Suppressor macrophage (primary cell): ENCODE data around the gene PNPLA7.
"Not testable (repeated sequence)": the region's sequence is repeated elsewhere in the genome, so short reads cannot be mapped to it uniquely, and the experiment has no call there.

ENCODE experiments used
- DNase-seq, 4 experiments: peaks; one replicate each; pipeline ENCODE4 v3.0.0-alpha.2; 2020 to 2022
- total RNA-seq, 17 experiments: gene quantifications; one replicate each; lab custom pipeline; 2026; ENCODE audit warnings: mixed read lengths in 6 of 17, inconsistent platforms in 3 of 17; lab: John Stamatoyannopoulos, UW

The PNPLA7 gene
- total RNA-seq = 1.1 to 8.6 (median 2.4) reads per million in 17 experiments

- peak; percentile 79 to 92 (median 88) for DNase-seq
Observed at GRCh38 chr9:137550231-137550621, at the start of gene PNPLA7. TSS of gene PNPLA7 (minus strand) at chr9:137550402. CDS start at chr9:137550197, 205 bp downstream.

DNA sequence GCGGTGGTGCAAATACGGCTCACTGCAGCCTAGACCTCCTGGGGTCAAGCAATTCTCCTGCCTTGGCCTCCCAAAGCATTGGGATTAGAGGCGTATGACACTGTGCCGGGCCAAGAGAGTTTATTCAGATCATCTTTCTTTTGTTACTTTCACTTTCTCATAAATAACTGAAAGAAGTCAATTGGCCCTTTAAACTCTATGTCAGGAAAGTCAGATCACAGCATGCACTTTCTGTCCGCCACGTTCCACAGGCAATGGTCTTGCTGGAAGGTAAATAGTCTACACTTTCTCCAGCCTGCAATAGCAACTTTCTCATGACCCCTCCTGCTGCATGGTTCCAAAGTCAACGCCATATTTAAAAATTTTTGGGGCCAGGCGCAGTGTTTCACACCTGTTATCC, 48.7 kb upstream of the PNPLA7 start:
- DNase-seq = no peak

DNA sequence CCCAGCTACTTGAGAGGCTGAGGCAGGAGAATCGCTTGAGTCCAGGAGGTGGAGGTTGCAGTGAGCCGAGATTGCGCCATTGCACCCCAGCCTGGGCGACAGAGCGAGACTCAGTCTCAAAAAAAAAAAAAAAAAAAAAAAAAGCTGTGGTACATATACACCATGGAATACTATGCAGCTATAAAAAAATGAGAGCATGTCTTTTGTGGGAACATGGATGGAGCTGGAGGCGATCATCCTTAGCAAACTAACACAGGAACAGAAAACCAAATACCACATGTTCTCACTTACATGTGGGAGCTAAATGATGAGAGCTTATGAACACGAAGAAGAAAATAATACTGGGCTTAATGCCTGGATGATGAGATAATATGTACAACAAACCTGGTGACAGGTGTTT, 46.4 kb upstream of the PNPLA7 start:
- not testable (repeated sequence) for DNase-seq

DNA sequence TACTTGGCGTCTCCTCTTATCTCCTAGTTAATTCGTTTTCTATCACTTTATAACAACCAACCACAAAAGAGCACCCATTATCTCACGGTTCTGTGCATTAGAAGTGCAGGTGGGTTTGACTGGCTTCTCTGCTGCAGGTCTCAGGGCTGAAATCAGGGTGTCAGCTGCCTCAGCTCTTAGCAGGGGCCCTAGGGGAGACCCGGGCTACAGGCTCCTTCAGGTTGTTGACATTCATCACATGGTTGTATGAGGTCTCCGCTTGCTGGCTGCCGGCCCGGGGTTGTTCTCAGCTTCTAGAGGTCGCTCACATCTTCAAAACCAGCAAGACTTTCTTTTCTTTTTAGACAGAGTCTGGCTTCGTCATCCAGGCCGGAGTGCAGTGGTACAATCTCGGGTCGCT, 43.0 kb upstream of the PNPLA7 start:
- no peak for DNase-seq

DNA sequence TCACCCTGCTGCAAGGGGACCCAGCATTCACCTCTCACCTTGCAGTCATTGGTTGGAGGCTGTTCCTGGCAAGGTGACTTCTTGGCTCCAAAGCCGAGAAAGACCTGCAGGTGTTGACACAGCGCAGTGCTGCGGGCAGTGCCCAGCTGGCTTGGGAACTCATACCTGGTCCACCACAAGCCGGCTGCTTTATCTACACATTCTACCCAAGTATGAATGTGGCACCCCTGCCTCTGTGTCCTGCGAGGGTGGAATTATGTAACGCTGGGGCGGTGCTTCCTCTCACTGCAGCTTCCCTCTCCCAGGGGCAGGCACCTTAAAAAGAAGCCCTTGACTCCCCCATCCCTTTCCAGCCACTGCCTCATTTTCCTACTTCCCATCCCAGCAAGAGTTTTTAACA, 42.6 kb upstream of the PNPLA7 start:
- peak; percentile 28 to 67 (median 52) for DNase-seq

DNA sequence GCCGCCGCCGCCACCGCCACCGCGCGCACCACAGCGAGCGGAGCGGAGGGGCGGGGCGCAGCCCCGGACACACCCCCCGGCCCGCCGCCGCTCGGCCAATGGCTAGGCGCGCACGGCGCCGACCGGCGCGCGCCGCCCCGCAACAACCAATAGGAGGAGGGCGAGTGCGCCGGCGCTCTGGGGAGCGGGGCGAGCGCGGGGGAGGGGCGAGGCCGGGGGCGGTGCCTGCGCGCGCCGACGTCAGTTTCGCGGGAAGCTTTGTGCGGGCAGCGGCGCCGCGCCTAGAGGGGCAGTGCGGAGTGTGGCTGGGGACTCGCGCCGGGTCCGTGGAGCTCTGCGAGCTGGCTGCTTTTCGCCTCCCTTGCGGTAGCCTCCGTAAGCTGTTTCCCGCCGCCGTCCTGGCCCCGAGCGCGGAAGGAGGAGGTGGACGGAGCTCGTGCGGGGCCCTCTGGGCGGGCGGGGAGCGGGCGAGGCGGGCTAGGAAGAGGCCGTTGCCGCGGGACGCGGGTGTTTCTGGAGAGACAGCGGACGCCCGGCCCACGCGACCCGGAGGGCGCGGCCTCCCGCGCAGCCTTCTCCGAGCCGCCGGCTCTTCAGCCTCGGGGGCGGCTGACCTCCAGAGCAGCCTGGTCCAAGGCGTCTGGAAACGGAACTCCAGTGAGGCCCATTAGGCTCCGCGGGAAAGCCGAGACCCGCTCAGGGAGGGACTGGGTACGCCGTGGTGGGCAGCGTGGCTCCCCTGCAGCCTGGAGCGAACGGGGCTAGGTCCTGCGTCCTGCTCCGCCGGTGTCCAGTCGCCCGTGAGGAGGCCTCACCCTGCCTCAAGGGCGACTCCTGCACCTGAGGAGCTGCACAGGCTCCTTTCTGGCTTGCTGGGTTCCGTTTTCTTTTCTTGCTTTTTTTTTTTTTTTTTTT, 40.5 kb upstream of the PNPLA7 start, which contains the start of gene ZMYND19:
ZMYND19 (minus strand) TSS at position 44 of the 915 bp plus-strand sequence. CDS start 249 bp downstream, outside the sequence.
- peak; percentile 95 to 98 (median 97) for DNase-seq

DNA sequence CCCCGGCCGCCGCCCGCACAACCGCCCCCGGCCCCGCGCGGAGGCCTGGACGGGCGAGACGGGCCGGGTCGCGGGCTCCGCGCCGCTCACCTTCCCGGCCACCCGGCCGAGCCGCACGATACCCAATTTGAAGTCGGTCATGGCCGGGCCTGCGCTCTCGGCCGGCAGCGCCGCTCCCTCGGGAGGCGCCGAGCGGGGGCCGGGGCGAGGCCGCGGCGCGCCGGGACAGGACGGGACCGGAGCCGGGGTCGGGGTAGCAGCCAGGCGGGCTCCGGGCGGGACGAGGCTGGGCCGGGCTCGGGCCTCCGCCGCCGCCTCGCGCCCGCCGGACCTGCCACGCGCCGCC, 39.9 kb upstream of the PNPLA7 start:
- DNase-seq = no peak

- peak; percentile 26 to 55 (median 31) for DNase-seq
Observed at GRCh38 chr9:137589441-137590122, 39.4 kb upstream of the PNPLA7 start.

- no peak for DNase-seq
Observed at GRCh38 chr9:137588891-137589290, 38.7 kb upstream of the PNPLA7 start.

DNA sequence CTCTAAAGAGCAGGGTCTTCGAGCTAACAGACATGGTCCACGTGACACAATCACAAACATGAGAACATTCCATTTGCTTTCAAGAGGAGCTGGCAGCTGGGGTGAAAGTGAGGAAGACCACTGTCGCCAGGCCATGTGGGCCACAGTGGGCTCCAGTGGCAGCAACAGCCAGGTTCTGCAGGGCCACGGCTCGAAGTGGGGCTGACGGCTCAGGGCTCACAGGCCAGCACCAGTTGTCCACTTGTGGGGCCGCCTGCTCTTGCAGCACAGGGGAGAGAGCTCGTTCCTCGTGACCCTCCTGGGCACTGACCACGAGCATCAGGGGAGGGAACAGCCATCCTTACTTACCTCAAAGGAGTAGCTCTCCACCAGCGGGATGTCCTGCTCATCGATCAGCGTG, 38.1 kb upstream of the PNPLA7 start:
- DNase-seq = no peak

DNA sequence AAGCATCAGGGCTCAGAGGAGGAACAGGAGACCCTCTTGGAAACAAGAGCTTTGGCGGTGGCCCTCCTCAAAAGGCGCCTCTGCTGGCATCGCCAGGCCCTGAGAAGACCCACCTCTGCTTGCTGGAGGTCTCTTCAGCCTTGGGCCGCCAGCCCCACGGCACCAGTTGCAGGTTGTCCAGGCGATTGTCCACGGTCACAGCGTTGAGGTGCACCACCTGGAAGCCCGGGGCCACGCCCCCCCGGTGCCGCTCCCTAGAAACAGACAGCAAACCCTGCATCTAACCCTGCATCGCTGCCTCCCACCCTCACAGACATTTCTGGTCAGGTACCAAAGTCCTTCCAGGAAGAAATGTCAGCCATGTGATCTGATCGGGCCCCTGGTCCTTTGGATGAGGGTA, 36.7 kb upstream of the PNPLA7 start:
- no peak for DNase-seq

- DNase-seq = no peak
Observed at GRCh38 chr9:137583957-137584356, 33.8 kb upstream of the PNPLA7 start.

DNA sequence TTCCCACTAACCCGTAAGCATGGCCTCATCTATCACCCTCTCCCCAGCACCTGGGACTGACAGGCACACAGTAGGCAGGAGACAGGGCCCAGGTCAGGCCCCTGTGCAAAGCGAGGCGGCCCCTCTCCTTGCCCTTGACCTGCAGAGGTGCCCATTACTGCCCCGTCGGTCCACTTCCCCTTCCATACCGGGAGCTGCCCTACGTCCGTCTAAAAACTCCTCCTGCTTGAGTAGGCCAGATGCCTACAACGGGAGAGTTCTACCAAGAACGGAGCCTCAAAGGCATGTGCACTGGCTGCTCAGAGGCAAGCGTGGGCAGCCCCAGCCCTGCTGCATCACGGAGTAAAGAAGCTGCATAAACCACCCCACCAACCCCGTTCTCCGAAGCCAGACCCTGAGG, 33.1 kb upstream of the PNPLA7 start:
- no peak for DNase-seq

DNA sequence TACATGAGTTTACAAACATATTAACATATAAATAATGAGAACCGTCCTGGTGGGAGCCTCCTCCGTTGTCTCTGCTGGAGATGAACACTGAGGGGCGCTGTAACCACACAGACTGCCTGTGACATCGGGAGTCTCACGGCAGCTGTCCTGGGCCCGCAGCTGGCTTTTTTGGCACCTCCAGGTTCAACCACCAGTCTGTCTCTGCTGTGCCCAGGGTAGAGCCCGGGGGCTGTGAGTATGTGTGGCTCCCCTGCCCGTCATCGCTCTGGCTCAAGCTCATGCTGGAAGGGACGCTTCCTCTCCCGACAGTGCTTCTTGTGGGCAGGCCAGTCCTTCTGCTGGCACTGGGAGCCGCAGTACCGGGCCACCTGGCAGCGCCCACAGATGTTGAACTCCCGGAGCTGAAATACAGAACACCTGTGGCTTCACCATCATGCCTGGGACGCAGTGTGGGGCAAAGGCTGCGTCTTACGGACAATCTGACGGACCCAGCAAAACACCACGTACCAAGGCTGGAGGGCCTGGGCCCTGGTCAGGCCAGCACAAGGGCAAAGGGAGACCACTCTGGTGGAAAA, 32.2 kb upstream of the PNPLA7 start:
- DNase-seq = peak in 3 of 4 experiments; percentile 33 to 60 (median 42)

GRCh38 chr9:137581361-137582285, 31.4 kb upstream of the PNPLA7 start:
- no peak for DNase-seq

DNA sequence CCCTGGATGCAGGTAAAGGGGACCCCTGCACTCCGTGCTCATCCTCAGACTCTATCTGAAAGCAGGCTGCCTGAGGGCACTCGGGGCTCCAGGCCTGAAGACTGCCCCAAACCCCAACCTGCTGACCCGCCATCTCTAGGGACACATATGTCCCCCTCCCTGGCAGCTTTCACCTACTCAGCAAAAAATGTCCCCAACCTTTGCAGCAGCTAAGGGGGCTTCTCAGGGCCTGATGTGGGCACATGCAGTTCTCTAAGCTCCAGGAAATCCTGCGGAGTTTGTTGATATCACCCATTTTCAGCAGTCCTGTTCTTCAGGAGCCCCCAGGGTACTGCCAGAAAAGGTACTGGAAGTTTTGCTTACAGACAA, 30.7 kb upstream of the PNPLA7 start:
- DNase-seq = no peak

DNA sequence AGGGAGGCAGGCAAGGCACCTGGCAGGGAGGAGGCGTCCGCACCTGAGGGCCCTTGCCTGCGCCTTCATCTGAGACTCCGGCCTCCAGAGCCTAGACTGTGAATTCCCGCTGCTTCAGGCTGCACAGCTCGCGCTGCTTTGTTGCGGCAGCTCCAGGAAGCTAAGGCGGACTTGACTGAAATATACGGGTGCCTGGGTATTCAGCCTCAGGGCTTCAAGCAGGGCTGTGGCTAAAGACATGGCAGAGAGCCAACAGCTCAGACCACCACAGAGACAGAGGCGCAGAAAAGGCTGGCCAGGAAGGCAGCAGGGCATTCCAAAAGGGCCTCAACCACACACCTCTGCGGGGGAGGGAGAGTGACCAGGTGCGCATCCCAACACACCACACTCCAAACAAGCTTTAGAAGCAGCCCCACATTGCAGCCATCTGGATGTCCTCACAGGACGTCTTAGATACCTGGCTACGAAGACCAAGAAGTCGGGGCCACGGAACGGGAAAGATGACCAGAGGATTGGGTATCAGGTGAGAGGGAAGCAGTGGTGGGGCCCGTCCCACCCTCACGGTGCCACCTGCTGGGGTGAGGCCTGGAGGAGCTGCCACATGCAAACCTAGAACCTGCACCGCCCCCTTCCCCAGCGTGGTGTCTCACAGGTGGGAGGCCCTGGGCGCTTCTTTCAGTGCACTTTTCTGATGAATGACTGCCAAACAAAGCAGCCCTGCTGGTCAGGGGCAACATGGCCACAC, 30.2 kb upstream of the PNPLA7 start:
- no peak for DNase-seq

DNA sequence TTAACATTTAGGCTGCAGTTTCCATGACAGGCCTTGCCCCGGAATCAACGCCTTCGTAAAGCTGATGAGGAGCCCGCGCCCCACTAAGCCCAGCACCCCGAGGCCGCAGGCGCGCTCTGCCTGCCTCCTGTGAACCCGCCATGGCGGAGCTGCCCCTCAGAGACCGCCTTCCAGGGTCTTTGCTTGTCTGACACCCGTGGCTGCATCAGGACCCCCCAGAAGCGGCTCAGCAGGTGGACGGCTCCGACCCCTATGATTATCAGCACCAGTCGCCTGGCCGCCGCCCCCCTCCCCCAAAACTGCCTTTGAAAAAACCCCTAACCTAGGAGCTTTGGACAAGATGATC, 29.0 kb upstream of the PNPLA7 start:
- DNase-seq = no peak

- peak; percentile 96 to 99 (median 98) for DNase-seq
Observed at GRCh38 chr9:137578518-137579258, 28.5 kb upstream of the PNPLA7 start, which contains the start of gene DPH7. TSS of gene DPH7 (minus strand) at chr9:137578925. CDS start at chr9:137578777, 148 bp downstream.

GRCh38 chr9:137575716-137576411, 25.7 kb upstream of the PNPLA7 start:
- DNase-seq = no peak
